ENCODE data around the gene RANBP6.
"Not testable (repeated sequence)": the region's sequence is repeated elsewhere in the genome, so short reads cannot be mapped to it uniquely, and the experiment has no call there.

RANBP6 gene

GRCh38 chr9:6015278-6016157 is at the start of gene RANBP6:
Gene RANBP6, minus strand, starts transcription at chr9:6015624. Its CDS starts 17 bp downstream, at chr9:6015607.
- peak; percentile 83 to 88 for DNase-seq

DNA sequence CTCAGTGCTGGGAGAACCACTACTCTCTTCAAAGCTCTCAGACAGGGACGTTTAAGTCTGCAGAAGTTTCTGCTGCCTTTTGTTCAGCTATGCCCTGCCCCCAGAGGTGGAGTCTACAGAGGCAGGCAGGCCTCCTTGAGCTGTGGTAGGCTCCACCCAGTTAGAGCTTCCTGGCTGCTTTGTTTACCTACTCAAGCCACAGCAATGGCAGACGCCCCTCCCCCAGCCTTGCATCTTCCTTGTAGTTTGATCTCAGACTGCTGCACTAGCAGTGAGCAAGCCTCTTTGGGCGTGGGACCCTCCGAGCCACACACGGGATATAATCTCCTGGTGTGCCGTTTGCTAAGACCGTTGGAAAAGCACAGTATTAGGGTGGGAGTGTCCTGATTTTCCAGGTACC is 47.7 kb upstream of the RANBP6 start:
- DNase-seq: not testable (repeated sequence)

GRCh38 chr9:6055666-6056065 is 40.2 kb upstream of the RANBP6 start:
- no peak for DNase-seq

DNA sequence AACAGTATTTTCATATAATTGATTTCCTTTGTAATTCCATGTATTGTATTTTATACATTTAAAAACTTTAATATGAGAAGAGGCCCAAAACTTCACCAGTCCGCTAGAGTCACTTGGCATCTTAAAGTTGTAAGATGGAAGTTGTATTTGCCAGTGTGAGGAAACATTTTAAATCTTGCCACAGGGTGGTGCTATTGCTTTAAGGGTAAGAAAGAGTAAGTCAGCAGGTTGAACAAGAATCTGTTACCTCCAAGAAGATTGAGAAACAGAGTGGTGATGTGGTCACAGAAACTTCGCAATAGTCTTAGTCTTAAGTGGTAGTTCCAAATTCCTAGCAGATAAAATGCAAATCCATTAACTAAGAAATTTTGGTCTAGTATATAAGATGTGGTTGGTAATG is 39.8 kb upstream of the RANBP6 start:
- peak; percentile 50 to 72 for DNase-seq

GRCh38 chr9:6054280-6055099 is 39.1 kb upstream of the RANBP6 start:
- DNase-seq: peak; percentile 70 to 77

DNA sequence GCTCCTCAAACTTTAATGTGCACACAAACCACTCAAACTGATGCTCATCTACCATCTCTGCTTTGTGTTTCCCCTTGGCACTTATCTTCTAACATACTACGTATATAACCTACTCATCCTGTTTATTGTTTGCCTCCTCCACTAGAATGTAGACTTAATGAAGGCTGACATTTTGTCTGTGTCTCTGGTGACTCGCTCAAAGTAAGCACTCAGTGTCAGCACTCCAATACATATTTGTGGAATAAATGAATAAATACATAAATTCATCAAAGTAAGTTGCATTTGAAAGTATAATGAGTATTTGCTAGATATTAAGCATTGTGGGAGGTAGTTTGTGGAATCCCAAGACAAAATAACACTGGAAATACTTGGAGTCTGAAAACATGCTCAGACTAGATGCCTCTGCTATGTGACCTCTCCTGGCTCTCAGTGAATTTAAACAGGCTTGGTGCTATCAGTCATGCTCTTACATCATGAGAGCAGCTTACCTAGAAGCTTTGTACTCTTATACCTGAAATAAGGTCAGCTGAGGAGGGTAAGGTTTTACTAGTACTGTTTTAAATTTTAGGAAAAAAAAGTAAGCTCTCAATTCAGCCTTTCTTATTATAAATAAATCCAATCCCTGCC is 37.0 kb upstream of the RANBP6 start:
- no peak for DNase-seq

DNA sequence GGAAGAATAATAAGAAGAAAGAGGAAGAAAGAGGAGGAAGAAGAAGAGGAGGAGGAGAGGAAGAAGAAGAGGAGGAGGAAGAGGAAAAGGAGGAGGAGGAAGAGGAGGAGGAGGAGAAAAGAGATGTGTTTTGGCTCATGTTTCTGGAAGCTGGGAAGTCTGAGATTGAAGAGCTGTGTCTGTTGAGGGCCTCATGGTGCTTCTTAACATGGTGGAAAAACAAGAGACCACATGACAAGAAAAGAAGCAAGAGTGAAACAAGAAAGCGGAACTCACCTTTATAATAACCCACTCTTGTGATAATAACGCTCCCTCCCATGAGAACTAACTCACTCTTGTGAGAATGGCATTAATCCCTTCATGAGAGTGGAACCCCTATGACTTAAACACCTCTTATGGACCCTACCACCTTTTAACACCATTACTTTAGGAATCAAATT is 36.1 kb upstream of the RANBP6 start:
- no peak for DNase-seq

DNA sequence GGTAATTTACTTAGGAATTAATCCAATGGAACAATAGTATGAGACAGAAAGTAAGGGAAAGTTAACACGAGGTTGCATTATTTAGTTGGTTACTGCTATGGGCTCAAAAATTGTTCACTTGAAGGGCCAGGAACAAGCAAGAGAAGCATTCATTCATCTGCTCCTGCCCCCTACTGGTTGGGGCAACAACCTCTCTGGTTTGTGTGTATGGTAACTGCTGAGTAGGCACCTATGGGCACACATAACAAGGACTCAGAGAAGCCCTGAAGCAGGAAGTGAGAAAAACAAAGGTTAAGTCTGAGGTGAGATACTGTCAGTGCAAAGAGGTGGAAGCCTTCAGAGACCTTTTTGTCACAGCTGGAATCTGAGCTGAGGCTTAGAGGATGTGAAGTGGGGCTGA is 34.4 kb upstream of the RANBP6 start:
- DNase-seq: no peak

DNA sequence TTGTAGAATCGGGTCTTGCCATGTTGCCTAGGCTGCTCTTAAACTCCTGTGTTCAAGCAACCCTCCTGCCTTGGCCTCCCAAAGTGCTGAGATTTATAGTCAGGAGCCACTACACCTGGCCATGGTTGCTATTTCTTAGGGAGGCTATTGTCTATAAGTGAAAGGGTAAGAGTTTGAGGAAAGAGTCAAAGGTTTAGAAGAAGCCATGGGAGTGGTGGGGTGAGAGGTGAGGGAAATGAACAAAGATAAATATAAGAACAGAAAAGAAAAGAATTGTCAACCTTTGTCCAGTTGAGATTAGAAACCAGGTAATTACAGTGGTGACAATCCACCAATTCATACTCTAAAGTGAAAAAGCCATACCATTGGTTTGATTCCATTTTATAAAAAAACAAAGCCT is 32.6 kb upstream of the RANBP6 start:
- no peak for DNase-seq

GRCh38 chr9:6047020-6047419 is 31.6 kb upstream of the RANBP6 start:
- DNase-seq: no peak

DNA sequence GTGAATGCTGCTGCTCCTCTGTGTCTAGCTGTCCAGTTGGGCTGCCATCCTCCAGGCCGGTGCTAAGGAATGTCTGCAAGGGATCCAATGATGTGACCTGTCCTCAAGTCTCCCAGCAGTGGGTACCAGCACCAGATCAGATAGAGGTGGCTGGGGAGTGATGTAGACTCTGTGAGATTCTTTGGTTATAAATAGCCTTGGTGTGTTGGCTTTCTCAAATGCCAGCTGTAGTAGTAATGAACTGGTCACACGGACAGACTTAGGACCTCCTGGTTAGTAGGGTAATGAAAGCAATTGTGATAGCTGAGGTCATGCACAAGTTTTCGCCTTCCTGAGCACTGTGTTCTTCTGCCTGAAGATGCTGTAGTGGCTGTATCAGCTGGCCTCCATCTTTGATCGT is 29.9 kb upstream of the RANBP6 start:
- no peak for DNase-seq

GRCh38 chr9:6040077-6040476 is 24.7 kb upstream of the RANBP6 start:
- DNase-seq: no peak

DNA sequence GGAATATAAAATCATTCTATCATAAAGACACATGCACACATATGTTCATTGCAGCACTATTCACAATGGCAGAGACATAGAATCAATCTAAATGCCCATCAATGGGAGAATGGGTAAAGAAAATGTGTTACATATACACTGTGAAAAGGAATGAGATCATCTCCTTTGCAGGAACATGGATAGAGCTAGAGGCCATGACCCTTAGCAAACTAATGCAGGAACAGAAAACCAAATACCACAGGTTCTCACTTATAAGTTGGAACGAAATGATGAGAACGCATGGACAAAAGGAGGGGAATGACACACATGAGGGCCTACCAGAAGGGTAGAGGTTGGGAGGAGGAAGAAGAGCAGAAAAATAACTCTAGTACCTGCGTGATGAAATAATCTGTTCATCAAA is 21.0 kb upstream of the RANBP6 start:
- DNase-seq: no peak

- no peak for DNase-seq
Observed at GRCh38 chr9:6034954-6035353, 19.5 kb upstream of the RANBP6 start.

- peak; percentile 43 to 54 for DNase-seq
Observed at GRCh38 chr9:6029604-6030274, 14.3 kb upstream of the RANBP6 start.

- DNase-seq: peak; percentile 12 to 38
Observed at GRCh38 chr9:6024035-6024554, 8.7 kb upstream of the RANBP6 start.

- DNase-seq: not testable (repeated sequence)
Observed at GRCh38 chr9:6016975-6017374, 1.6 kb upstream of the RANBP6 start.

DNA sequence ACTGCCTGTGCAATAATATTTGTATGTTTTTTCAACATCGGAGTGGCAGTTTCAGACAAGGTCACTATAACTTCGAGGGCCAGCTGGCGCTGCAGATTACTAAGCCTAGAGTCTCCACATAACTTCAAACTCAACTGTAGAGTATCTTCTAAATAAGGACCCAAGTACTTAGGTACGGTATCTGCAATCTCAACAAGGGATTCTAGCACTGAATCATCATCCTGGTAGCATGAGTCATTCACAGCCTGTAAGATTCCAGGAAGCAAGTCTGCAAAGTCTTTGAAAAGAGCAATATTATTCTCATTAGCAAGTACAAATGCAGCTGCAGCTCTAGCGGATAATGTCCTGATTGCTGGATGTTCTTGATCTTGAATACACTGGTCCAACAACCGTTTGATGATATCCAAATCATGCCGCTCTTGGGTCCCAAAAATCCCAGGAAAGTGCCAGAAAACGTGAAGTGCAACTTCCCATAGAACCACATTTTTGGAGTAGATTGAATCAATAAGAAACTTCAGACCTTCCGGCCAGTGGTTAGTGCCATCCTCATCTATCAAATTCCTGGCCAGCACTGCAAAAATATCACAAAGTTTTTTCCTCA is 654 bp downstream of the RANBP6 start:
- no peak for DNase-seq

GRCh38 chr9:6008169-6008979 is 7.0 kb downstream of the RANBP6 start:
- DNase-seq: peak; percentile 98 to 99

GRCh38 chr9:6007770-6008168 is 7.7 kb downstream of the RANBP6 start:
- peak; percentile 97 to 99 for DNase-seq

All from NCI-H1930 (cell line).